ENCODE results near the gene IFITM1. TPM values are rescaled to one million over a fixed set of nuclear protein-coding genes. Genes with fewer than 3 reads are reported as not detected.

The IFITM1 gene
- total and polyA plus RNA-seq, 9 of the 15 experiments (the other 6 are each of a cell fraction or from before 2014, with no cell fraction given): 691 to 5,579 (median 974) TPM

- no TSS peak for BruUV-seq (replicated peaks)
- ATAC-seq (peak; percentile 53), DNase-seq (ENCODE audit: extremely low read depth in 1 of 4, low spot score in 3 of 4) (peak in 3 of 4 experiments; percentile 14 to 78 (median 44)), FAIRE-seq (peak; percentile 67)
- Histone ChIP-seq H3K79me2 (ENCODE audit: control insufficient read depth, insufficient read depth, low read length) (peaks cover 8% of the 10 kb centered on the region; the same call in 1 of the 3 replicates), H3K9ac (ENCODE audit: insufficient read depth in 1 of 2, low read depth in 2 of 2, low read length in 2 of 2) (peak overlapping the region; percentile 65 to 87), H3K4me3 (no peak overlapping the region), H3K36me3 (ENCODE audit: control insufficient read depth, insufficient read depth, low read length) (no peaks in the 10 kb centered on the region; the same call in 2 of the 3 replicates), H3K4me1 (replicated peaks in 1 of 2; ENCODE audit: control insufficient read depth in 2 of 2, insufficient read depth in 2 of 2, low read length in 2 of 2) (peaks cover 65 to 69% of the 10 kb centered on the region in 2 experiments), H3K27ac (ENCODE audit: extremely low read depth, low read depth, low read length) (peak overlapping the region; percentile 98), H3K9me1 (ENCODE audit: control insufficient read depth, insufficient read depth, low read length) (no peaks in the 10 kb centered on the region), H3K9me3 (replicated peaks; ENCODE audit: control insufficient read depth, insufficient read depth, low read depth, low read length) (peaks cover 9% of the 10 kb centered on the region), H3K27me3 (ENCODE audit: control insufficient read depth in 2 of 2, insufficient read depth in 2 of 2, low read length in 2 of 2) (no peaks in the 10 kb centered on the region; a peak in 1 of 5 replicates), H3K4me2 (ENCODE audit: insufficient read depth, low read length) (peak overlapping the region; percentile 75), H4K20me1 (replicated peaks; ENCODE audit: control insufficient read depth, insufficient read depth, low read length) (no peaks in the 10 kb centered on the region), H2AFZ (ENCODE audit: low read depth, low read length) (peak overlapping the region; percentile 80)
- ChIA-PET POLR2A (interaction anchor here (1.1 to 1.5 kb wide), 3 partner anchors 13 to 137 kb away, joined by 3 to 6 read pairs (median 5); no protein-coding TSS in a partner anchor), CTCF (ENCODE audit: low intra/inter-chr PET ratio) (interaction anchor here (0.7 kb wide), 1 partner anchor 24 kb away, joined by 3 read pairs; no protein-coding TSS in a partner anchor)
- in situ Hi-C loops (cut with MboI) (loop anchor here (5.0 kb wide), 1 partner anchor 41 kb away; the partner anchor contains the start of gene IFITM1), intact Hi-C loops (cut with micrococcal nuclease) (loop anchor here (5.0 kb wide), 1 partner anchor 86 kb away; no protein-coding TSS in a partner anchor)
- WGBS (ENCODE audit: insufficient coverage, low coverage, missing lambda C conversion rate): 14% methylated on average over 16 of the region's 16 CpGs
- TF ChIP-seq L3MBTL2 (IDR thresholded peaks at IDR 0.05) (peak; percentile 86), ZFX (CRISPR knock-in tag; IDR thresholded peaks at IDR 0.05) (peak; percentile 73), NFIC (IDR thresholded peaks at IDR 0.05) (peak; percentile 27; the same call in 1 of the 2 replicates), UBTF (IDR thresholded peaks at IDR 0.05; ENCODE audit: borderline replicate concordance in 1 of 2, low read depth in 2 of 2, low read length in 2 of 2) (peak; percentile 52 to 82; a peak in 2 of 4 replicates), FOSL1 (tag; conservative IDR thresholded peaks at IDR 0.05) (0 out of 2 replicates have a peak, but pooled peaks have one; percentile 25), POLR2G (IDR thresholded peaks at IDR 0.05; ENCODE audit: low read depth, low read length) (no peak), ZNF165 (CRISPR knock-in tag; IDR thresholded peaks at IDR 0.05; ENCODE audit: borderline replicate concordance) (0 out of 2 replicates have a peak, but pooled peaks have one; percentile 26), DMBX1 (CRISPR knock-in tag; IDR thresholded peaks at IDR 0.05; ENCODE audit: borderline replicate concordance) (0 out of 2 replicates have a peak, but pooled peaks have one; percentile 50), PTBP1 (IDR thresholded peaks at IDR 0.05; ENCODE audit: low read depth, low read length) (no peak), ZNF41 (CRISPR knock-in tag; conservative IDR thresholded peaks at IDR 0.05) (0 out of 2 replicates have a peak, but pooled peaks have one; percentile 18), NFRKB (IDR thresholded peaks at IDR 0.05; ENCODE audit: low read depth) (peak; percentile 20; the same call in 1 of the 2 replicates), HEY1 (CRISPR knock-in tag; IDR thresholded peaks at IDR 0.05; ENCODE audit: borderline replicate concordance) (0 out of 2 replicates have a peak, but pooled peaks have one; percentile 53), SMAD4 (CRISPR knock-in tag; conservative IDR thresholded peaks at IDR 0.05) (peak; percentile 38; the same call in 1 of the 2 replicates), ZBTB33 (CRISPR knock-in tag; IDR thresholded peaks at IDR 0.05) (peak; percentile 32; the same call in 1 of the 2 replicates), ZNF583 (CRISPR knock-in tag; IDR thresholded peaks at IDR 0.05) (peak; percentile 56; the same call in 1 of the 2 replicates), ZNF584 (CRISPR knock-in tag; IDR thresholded peaks at IDR 0.05; ENCODE audit: low read depth) (0 out of 2 replicates have a peak, but pooled peaks have one; percentile 32), PHB (CRISPR knock-in tag; IDR thresholded peaks at IDR 0.05) (no peak), SUPT5H (IDR thresholded peaks at IDR 0.05) (no peak)
These were observed 39.5 kb downstream of the IFITM1 start for GRCh38 chr11:353179-353873.

Measured in K562 (cell line).